Panc1 (cell line): ENCODE results near the gene BIRC7. TPM values are rescaled to one million over a fixed set of nuclear protein-coding genes. Genes with fewer than 3 reads are reported as not detected.

Source experiments
- ATAC-seq: fragments of 200-7000 bp; cut with Tn5 transposase; 2 replicates; pipeline ENCODE4 v1.9.1; 2020; ENCODE audit warnings: mild to moderate bottlenecking, moderate library complexity
- BruUV-seq: library from RNA; stranded (reverse); fragments of 400-500 nt; replicated peaks from 2 replicates; lab custom pipeline; 2021; lab: Mats Ljungman, UMichigan
- CTCF ChIA-PET: fragments of 300-600 bp; sonication (Branson Sonifier 250); formaldehyde crosslinking; loops from one replicate; lab custom pipeline; 2022; ENCODE audit warnings: antibody characterized with exemption; lab: Charles Lee
- POLR2A ChIA-PET: fragments of 300-600 bp; sonication (Branson Sonifier 250); formaldehyde crosslinking; loops from one replicate; lab custom pipeline; 2022; ENCODE audit warnings: antibody characterized with exemption; lab: Charles Lee
- DNase-seq: peaks from one replicate; pipeline ENCODE4 v3.0.0-alpha.2; 2010; ENCODE audit warnings: low read depth, low spot score
- H3K27ac ChIP-seq: 2 replicates; pipeline ENCODE4 v1.5.1; 2011; ENCODE audit warnings: mild to moderate bottlenecking, low read length, inconsistent platforms
- H3K27me3 ChIP-seq: fragments of 200-500 bp; sonication (Bioruptor generic); 2 replicates; pipeline ENCODE4 v1.6.0; 2014; ENCODE audit warnings: low read length, inconsistent platforms; ENCODE audit not compliant: control insufficient read depth, insufficient read depth
- H3K36me3 ChIP-seq: fragments of 200-500 bp; sonication (Bioruptor generic); 2 replicates; pipeline ENCODE4 v1.5.1; 2014; ENCODE audit warnings: inconsistent platforms, mild to moderate bottlenecking, low read length, moderate library complexity; ENCODE audit not compliant: control insufficient read depth, insufficient read depth
- H3K4me1 ChIP-seq: 2 replicates; pipeline ENCODE4 v1.5.1; 2011; ENCODE audit warnings: inconsistent platforms, mild to moderate bottlenecking, low read length, moderate library complexity; ENCODE audit not compliant: control insufficient read depth, insufficient read depth
- H3K4me3 ChIP-seq, 2 experiments: 2 replicates each; pipeline ENCODE4 v1.5.1; 2011 to 2012; ENCODE audit warnings: low read depth in 2 of 2, low read length in 2 of 2, mild to moderate bottlenecking in 2 of 2, inconsistent platforms in 1 of 2, moderate library complexity in 1 of 2
- H3K9me3 ChIP-seq: fragments of 200-500 bp; sonication (Bioruptor generic); 2 replicates; pipeline ENCODE4 v1.5.1; 2014; ENCODE audit warnings: low read depth, mild to moderate bottlenecking, inconsistent platforms, low read length, moderate library complexity; ENCODE audit not compliant: control insufficient read depth, insufficient read depth
- CTCF ChIP-seq: fragments of 450-650 bp; IDR thresholded peaks from 2 replicates; pipeline ENCODE4 v1.5.1; 2017; ENCODE audit warnings: mild to moderate bottlenecking
- POLR2AphosphoS5 ChIP-seq: IDR thresholded peaks from 2 replicates; pipeline ENCODE4 v1.6.1; 2012; ENCODE audit warnings: mild to moderate bottlenecking, low read depth, low read length, moderate library complexity
- REST ChIP-seq, 2 experiments: IDR thresholded peaks; 2 replicates each; pipeline ENCODE4 v1.6.1; 2011 to 2012; ENCODE audit warnings: low read depth in 2 of 2, control low read depth in 1 of 2, low read length in 1 of 2, mild to moderate bottlenecking in 1 of 2, moderate library complexity in 1 of 2; ENCODE audit not compliant: insufficient read depth in 1 of 2
- SIN3A ChIP-seq: IDR thresholded peaks from 2 replicates; pipeline ENCODE4 v1.6.1; 2012; ENCODE audit warnings: low read depth, mild to moderate bottlenecking, low read length, moderate library complexity, borderline replicate concordance; ENCODE audit not compliant: insufficient read depth
- TCF7L2 ChIP-seq: IDR thresholded peaks from 2 replicates; pipeline ENCODE4 v1.6.1; 2011; ENCODE audit warnings: mild to moderate bottlenecking, low read depth, low read length, inconsistent platforms
- in situ Hi-C: cut with HindIII; loops from 2 replicates; pipeline ENCODE4 v1.10.0; 2016; ENCODE audit warnings: low sequenced_read_pairs, low pct_unique_long_range_greater_than_20kb
- intact Hi-C: fragments of 100-400 bp; cut with micrococcal nuclease; formaldehyde crosslinking; loops from one replicate; pipeline ENCODE4 v1.10.0; 2022; ENCODE audit not compliant: unreplicated experiment
- total RNA-seq: library from RNA; stranded (reverse); gene quantifications from one replicate; pipeline ENCODE4 v1.2.1, GENCODE V29; 2021; ENCODE audit not compliant: unreplicated experiment

The BIRC7 gene
- total RNA-seq, 1 experiment from 2014 or later, result 9.0 TPM

DNA sequence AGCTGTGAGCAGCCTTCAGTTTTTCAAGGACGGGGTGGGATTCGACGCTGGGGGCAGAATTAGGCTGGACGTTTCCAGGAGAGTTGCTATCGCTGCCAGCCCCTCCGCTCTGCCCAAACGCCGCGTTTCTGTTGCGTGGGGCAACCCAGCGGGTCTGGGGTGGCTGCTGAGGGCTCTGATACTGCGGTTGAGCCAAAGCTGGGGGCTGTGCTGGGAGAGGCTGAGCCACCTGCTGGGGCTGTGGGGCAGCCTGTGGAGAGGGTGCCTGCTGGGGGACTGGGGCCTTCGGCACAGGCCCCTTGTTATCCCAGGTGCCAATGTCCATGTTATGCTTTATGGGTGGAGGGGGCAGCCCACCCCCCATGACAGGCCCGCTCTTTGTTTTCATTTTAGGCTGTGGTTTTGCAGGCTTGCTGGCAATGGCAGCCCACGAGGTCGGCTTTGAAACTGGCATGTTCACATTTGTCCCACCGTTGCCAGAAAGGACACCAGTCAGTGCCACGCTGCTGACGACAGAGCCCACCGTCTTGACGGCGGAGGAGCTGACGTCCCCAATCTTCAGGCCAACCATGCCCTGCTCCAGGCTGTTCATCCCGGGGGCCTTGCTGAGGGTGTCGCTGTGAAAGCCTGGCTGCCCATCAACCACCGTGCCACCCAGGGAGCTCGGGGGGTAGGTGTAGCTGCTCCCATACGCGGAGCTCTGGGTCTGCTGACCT is 32.7 kb upstream of the BIRC7 start:
- POLR2A ChIA-PET, result interaction anchor here (0.5 kb wide), 1 partner anchor 100 kb away, joined by 4 read pairs; no protein-coding TSS in a partner anchor
- Histone ChIP-seq H3K27me3 (no peaks in the 10 kb centered on the region), H3K4me1 (peaks cover 9% of the 10 kb centered on the region; the same call in 1 of the 2 replicates), H3K27ac (no peak overlapping the region), H3K9me3 (no peaks in the 10 kb centered on the region), H3K4me3 (no peak overlapping the region), H3K36me3 (peaks cover 8% of the 10 kb centered on the region)
- TF ChIP-seq SIN3A (no peak), POLR2AphosphoS5 (no peak), REST (IDR thresholded peaks at IDR 0.05; ENCODE audit: insufficient read depth in 1 of 2, low read depth in 2 of 2, low read length in 1 of 2) (no peak), TCF7L2 (no peak), CTCF (no peak)
- DNase-seq, result no peak
- CTCF ChIA-PET, result no interaction called here
- in situ Hi-C loops (no loop called here), intact Hi-C loops (no loop called here)
- no TSS peak for BruUV-seq
- no peak for ATAC-seq

DNA sequence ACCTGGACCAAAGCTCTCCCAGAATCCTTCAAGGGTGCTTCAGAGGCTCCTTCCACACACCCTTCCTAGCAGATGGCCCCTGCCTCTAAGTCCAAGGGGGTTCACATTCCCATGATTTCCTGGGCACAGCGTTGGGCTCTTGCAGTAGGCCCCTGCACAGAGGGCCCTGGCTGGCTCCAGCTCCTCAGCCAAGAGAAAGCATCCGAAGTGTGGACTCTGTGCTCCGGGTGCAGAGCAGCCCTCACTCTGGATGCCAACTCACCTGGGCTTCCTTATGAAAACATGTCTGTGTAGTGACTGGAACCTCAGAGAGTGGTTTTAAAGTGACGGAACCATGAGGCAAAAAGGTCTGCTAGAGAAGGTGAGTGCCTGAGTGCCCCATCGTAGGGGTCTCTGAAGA is 31.3 kb upstream of the BIRC7 start:
- no peak overlapping the region for H3K4me3 ChIP-seq
- TF ChIP-seq SIN3A, result no peak
- no peak for TF ChIP-seq POLR2AphosphoS5
- no peak for TF ChIP-seq REST (IDR thresholded peaks at IDR 0.05; ENCODE audit: insufficient read depth in 1 of 2, low read depth in 2 of 2, low read length in 1 of 2)
- intact Hi-C loops, result no loop called here
- no peaks in the 10 kb centered on the region for H3K27me3 ChIP-seq
- ChIA-PET CTCF (no interaction called here), POLR2A (no interaction called here)
- in situ Hi-C loops, result no loop called here
- H3K9me3 ChIP-seq, result no peaks in the 10 kb centered on the region
- no peak for DNase-seq
- H3K4me1 ChIP-seq, result peaks cover 12% of the 10 kb centered on the region; the same call in 1 of the 2 replicates
- peaks cover 16% of the 10 kb centered on the region for H3K36me3 ChIP-seq
- no peak overlapping the region for H3K27ac ChIP-seq
- no peak for ATAC-seq
- BruUV-seq, result no TSS peak
